ENCODE results near the gene SHPK.

DNA sequence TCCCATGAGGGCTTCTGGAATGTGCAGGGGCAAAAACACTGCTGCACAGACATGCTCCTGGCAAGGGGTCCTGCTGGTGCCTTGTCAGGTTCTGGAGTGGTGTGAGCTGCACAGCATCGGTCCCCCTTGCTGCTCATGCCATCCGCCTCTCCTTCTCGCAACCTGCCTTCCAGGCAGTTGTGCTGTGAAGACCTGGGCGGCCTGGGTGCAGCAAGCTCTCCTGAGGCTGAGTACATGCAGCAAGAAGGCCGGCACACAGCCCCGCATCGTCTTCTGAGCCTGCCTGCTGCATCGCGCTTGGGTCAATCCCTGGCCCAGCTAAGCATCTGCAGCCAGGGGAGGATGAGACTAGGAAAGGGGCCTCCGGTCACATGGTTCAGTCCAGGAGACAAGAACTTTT, 26.4 kb downstream of the SHPK start:
- TF ChIP-seq, protein P1, sequence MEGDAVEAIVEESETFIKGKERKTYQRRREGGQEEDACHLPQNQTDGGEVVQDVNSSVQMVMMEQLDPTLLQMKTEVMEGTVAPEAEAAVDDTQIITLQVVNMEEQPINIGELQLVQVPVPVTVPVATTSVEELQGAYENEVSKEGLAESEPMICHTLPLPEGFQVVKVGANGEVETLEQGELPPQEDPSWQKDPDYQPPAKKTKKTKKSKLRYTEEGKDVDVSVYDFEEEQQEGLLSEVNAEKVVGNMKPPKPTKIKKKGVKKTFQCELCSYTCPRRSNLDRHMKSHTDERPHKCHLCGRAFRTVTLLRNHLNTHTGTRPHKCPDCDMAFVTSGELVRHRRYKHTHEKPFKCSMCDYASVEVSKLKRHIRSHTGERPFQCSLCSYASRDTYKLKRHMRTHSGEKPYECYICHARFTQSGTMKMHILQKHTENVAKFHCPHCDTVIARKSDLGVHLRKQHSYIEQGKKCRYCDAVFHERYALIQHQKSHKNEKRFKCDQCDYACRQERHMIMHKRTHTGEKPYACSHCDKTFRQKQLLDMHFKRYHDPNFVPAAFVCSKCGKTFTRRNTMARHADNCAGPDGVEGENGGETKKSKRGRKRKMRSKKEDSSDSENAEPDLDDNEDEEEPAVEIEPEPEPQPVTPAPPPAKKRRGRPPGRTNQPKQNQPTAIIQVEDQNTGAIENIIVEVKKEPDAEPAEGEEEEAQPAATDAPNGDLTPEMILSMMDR (IDR thresholded peaks at IDR 0.05; ENCODE audit: insufficient read depth, low read length, poor library complexity, severe bottlenecking), result no peak
- no peak for TF ChIP-seq EZH2phosphoT487 (conservative IDR thresholded peaks at IDR 0.05; ENCODE audit: low read length)

All from SU-DHL-6 (cell line).